HepG2 (cell line): ENCODE results near the gene CEACAM16. TPM values are rescaled to one million over a fixed set of nuclear protein-coding genes. Genes with fewer than 3 reads are reported as not detected.
A peak's percentile ranks its signal among the peaks of the same experiment; 100 is the strongest.

Source experiments
- ATF1 ChIP-seq: IDR thresholded peaks from 2 replicates; pipeline ENCODE4 v1.6.1; 2016; ENCODE audit warnings: mild to moderate bottlenecking, control low read depth
- ETV6 ChIP-seq: sonication (generic); formaldehyde crosslinking; conservative IDR thresholded peaks from 2 replicates; pipeline ENCODE4 v1.4.0; 2020; ENCODE audit warnings: missing genetic modification reagents
- FOXK1 ChIP-seq: sonication (generic); formaldehyde crosslinking; IDR thresholded peaks from 2 replicates; pipeline ENCODE4 v1.4.0; 2020; ENCODE audit warnings: low read depth, missing genetic modification reagents, borderline replicate concordance
- GLMP ChIP-seq: sonication (generic); formaldehyde crosslinking; IDR thresholded peaks from 2 replicates; pipeline ENCODE4 v1.9.0; 2021; ENCODE audit warnings: missing genetic modification reagents, mild to moderate bottlenecking, borderline replicate concordance
- HNF1A ChIP-seq, 2 experiments: sonication (generic) in 1 of 2; formaldehyde crosslinking in 1 of 2; IDR thresholded peaks; 2 replicates each; pipeline versions ENCODE4 v1.4.0 to v1.6.1; 2016 to 2020; ENCODE audit warnings: borderline replicate concordance in 1 of 2, low read depth in 1 of 2, mild to moderate bottlenecking in 1 of 2, missing genetic modification reagents in 1 of 2
- NFE2 ChIP-seq: sonication (generic); formaldehyde crosslinking; IDR thresholded peaks from 2 replicates; pipeline ENCODE4 v1.4.0; 2020; ENCODE audit warnings: missing genetic modification reagents
- NRL ChIP-seq: sonication (generic); formaldehyde crosslinking; IDR thresholded peaks from 2 replicates; pipeline ENCODE4 v1.5.0; 2020; ENCODE audit warnings: missing genetic modification reagents, mild to moderate bottlenecking, moderate library complexity, borderline replicate concordance
- PHB2 ChIP-seq: fragments of 450-650 bp; IDR thresholded peaks from 2 replicates; pipeline ENCODE4 v1.6.1; 2018; ENCODE audit not compliant: partially characterized antibody
- PREB ChIP-seq: sonication (generic); formaldehyde crosslinking; IDR thresholded peaks from 2 replicates; pipeline ENCODE4 v1.4.0; 2020; ENCODE audit warnings: missing genetic modification reagents
- PRPF4 ChIP-seq: fragments of 200-400 bp; formaldehyde crosslinking; IDR thresholded peaks from 2 replicates; pipeline ENCODE4 v1.6.1; 2016; ENCODE audit warnings: low read length, low read depth; ENCODE audit not compliant: poor library complexity, severe bottlenecking
- RARA ChIP-seq: IDR thresholded peaks from 2 replicates; pipeline ENCODE4 v1.6.1; 2016; ENCODE audit warnings: missing genetic modification reagents, missing compliant biosample characterization
- SOX5 ChIP-seq: IDR thresholded peaks from 2 replicates; pipeline ENCODE4 v1.6.1; 2016; ENCODE audit warnings: borderline replicate concordance
- THRA ChIP-seq: sonication (generic); formaldehyde crosslinking; IDR thresholded peaks from 2 replicates; pipeline ENCODE4 v1.4.0; 2020; ENCODE audit warnings: missing genetic modification reagents, borderline replicate concordance
- ZFP91 ChIP-seq: sonication (generic); formaldehyde crosslinking; IDR thresholded peaks from 2 replicates; pipeline ENCODE4 v1.9.0; 2022; ENCODE audit warnings: missing genetic modification reagents, mild to moderate bottlenecking, borderline replicate concordance
- ZNF17 ChIP-seq: sonication (generic); formaldehyde crosslinking; IDR thresholded peaks from 2 replicates; pipeline ENCODE4 v1.5.0; 2020; ENCODE audit warnings: mild to moderate bottlenecking, missing genetic modification reagents
- ZNF431 ChIP-seq: sonication (generic); formaldehyde crosslinking; IDR thresholded peaks from 2 replicates; pipeline ENCODE4 v1.9.0; 2022; ENCODE audit warnings: missing genetic modification reagents, low read depth, mild to moderate bottlenecking, borderline replicate concordance
- ZNF746 ChIP-seq: sonication (generic); formaldehyde crosslinking; IDR thresholded peaks from 2 replicates; pipeline ENCODE4 v1.8.0; 2022; ENCODE audit warnings: mild to moderate bottlenecking, missing genetic modification reagents
- ZNF850 ChIP-seq: sonication (generic); formaldehyde crosslinking; conservative IDR thresholded peaks from 2 replicates; pipeline ENCODE4 v1.9.0; 2021; ENCODE audit warnings: mild to moderate bottlenecking, missing genetic modification reagents
- ZNF891 ChIP-seq: sonication (generic); formaldehyde crosslinking; IDR thresholded peaks from 2 replicates; pipeline ENCODE4 v1.5.0; 2020; ENCODE audit warnings: mild to moderate bottlenecking, missing genetic modification reagents
- polyA plus RNA-seq, 8 experiments: library from polyadenylated mRNA; depleted of rRNA in 3 of 8; stranded (reverse) in 7 of 8; unstranded in 1 of 8; fragments of >200 nt; fragmentation: Illumina TruSeq in 4 of 8; extraction: Trizol in 4 of 8; gene quantifications; 2 replicates each; pipeline versions ENCODE4 v1.2.1 to v1.2.3, GENCODE V29; 2011 to 2016; ENCODE audit warnings: low read depth in 4 of 8, missing spikeins in 1 of 8, mixed read lengths in 1 of 8; ENCODE audit not compliant: insufficient read depth in 1 of 8
- total RNA-seq, 5 experiments: library from RNA; depleted of rRNA; stranded (reverse); fragments of >200 nt; fragmentation: Illumina TruSeq; extraction: Trizol; gene quantifications; 2 replicates each; pipeline ENCODE4 v1.2.3, GENCODE V29; 2016; ENCODE audit warnings: low read depth in 1 of 5

CEACAM16 gene
- total and polyA plus RNA-seq, 2 of the 13 experiments (the other 11 are each of a cell fraction or from before 2014, with no cell fraction given) = not detected

- TF ChIP-seq NFE2 (CRISPR knock-in tag) (no peak), ZNF431 (CRISPR knock-in tag) (no peak), THRA (CRISPR knock-in tag) (peak; percentile 97), HNF1A (IDR thresholded peaks at IDR 0.05; ENCODE audit: low read depth) (peak; percentile 42; the same call in 1 of the 2 replicates), HNF1A (CRISPR knock-in tag; IDR thresholded peaks at IDR 0.05; ENCODE audit: borderline replicate concordance) (peak; percentile 86), PHB2 (no peak), ATF1 (no peak), PREB (no peak), ZNF850 (no peak), ETV6 (no peak), ZNF746 (CRISPR knock-in tag) (peak; percentile 91), RARA (CRISPR knock-in tag) (peak; percentile 93), ZFP91 (CRISPR knock-in tag) (0 out of 2 replicates have a peak, but pooled peaks have one; percentile 31), NRL (CRISPR knock-in tag) (no peak; the same call in 1 of the 2 replicates), ZNF891 (CRISPR knock-in tag) (0 out of 2 replicates have a peak, but pooled peaks have one; percentile 49), ZNF17 (CRISPR knock-in tag) (no peak), SOX5 (CRISPR knock-in tag) (no peak), PRPF4 (no peak), GLMP (CRISPR knock-in tag) (no peak), FOXK1 (CRISPR knock-in tag) (peak; percentile 68; the same call in 1 of the 2 replicates)
Measured at GRCh38 chr19:44746946-44747738, 48.2 kb downstream of the CEACAM16 start (continued).
